DMS53 treated with DMSO at 0.1 percent for 48 hours (cell line): ENCODE data around the gene SLC6A3.
"Not testable (repeated sequence)": the region's sequence is repeated elsewhere in the genome, so short reads cannot be mapped to it uniquely, and the experiment has no call there.

Experiments used
- DNase-seq: peaks from one replicate; lab custom pipeline; 2025; ENCODE audit not compliant: unreplicated experiment; lab: John Stamatoyannopoulos, UW

Gene SLC6A3

GRCh38 chr5:1422522-1422921 is 22.7 kb downstream of the SLC6A3 start:
- not testable (repeated sequence) for DNase-seq

DNA sequence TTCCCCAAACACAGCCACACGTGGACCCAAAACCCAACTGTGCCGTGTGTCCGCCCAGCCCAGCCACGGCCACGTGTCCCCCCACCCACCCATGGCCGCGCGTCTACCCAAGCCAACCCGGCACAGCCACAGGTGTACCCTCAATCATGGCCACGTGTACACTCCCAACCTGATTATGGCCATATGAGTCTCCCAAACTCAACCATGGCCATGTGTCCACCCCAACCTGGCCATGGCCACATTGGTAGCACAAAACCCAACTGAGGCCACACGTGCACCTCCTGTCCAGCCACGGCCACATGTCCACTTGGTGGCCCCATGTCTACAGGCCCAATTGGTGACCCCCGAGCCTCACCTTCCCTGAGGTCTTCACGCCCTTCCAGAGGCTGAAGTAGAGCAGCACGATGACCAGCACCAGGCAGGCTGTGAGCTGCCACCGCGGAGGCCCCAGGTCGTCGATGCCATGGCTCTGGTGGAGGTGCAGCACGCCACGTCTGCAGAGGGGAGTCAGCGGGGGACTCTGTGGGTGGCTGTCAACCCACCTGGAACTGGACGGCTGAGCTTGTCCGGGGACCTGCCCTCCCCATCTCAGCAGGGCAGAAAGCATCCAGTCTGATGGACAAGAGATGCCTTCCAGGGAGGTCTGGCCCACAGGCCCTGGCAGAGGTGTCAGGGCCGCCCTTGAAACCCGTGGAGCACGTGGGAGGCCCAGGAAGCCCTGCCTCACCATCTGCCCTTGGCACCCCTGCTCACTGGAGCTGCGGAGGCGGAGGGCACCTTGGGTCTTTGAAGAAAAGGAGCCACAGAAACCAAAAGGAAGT is 23.5 kb downstream of the SLC6A3 start:
- DNase-seq = no peak

DNA sequence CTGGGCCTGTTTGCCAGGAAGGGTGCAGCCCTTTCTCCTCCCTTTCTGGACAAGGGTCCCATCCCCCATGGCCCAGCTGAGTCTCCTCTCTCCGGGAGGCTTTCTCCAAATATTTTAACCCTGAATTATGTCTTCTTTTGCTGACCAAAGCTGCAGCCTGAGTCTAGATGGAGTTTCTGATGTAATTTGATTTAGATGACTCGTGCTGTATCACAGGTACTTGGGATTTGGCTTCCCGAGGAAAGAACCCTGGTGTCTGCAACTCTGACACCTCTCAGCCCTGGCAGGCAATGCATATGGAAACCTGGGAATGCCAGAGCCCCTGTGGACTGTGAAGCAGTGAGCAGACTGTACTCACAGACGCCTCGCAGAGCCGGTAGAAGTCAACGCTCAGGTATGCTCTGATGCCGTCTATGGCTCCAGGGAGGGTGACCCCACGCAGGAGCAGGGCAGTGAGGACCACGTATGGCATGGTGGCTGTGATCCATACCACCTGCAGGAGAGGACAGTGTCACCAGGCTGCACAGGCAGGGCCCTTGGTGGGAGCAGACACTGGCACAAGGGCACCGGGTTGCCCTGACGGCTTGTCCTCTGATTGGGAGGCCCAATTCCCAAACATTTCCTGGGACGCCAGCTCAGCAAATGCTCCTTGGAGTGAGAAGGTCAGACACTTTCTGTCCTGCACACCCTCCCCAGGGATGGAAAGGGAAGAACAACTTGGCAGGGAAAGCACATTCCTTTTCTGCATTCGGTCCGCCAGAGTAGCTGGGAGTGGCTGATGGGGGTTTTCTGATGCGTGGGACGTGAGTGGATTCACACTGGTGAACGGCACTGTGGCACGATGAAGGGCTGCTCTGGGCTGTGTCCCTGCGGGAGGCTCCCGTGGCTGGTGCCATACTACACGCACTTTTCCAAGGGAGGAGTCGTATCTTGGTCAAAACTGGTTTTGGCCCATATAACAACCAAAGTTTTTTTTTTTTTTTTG is 24.7 kb downstream of the SLC6A3 start:
- DNase-seq = no peak

- DNase-seq = no peak
These were observed 25.6 kb downstream of the SLC6A3 start for GRCh38 chr5:1419476-1420210.

DNA sequence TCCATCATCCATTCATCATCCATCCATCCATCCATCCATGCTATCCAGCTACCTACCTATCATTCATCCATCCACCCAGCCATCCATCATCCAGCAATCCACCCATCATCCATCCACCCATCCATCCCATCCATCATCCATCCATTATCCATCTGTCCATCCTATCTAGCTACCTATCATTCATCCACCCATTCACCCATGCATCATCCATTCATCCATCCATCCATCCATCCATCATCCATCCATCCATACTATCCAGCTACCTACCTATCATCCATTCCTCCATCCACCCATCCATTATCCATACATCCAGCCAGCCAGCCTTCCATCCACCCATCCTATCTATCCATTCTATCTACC is 26.3 kb downstream of the SLC6A3 start:
- no peak for DNase-seq

DNA sequence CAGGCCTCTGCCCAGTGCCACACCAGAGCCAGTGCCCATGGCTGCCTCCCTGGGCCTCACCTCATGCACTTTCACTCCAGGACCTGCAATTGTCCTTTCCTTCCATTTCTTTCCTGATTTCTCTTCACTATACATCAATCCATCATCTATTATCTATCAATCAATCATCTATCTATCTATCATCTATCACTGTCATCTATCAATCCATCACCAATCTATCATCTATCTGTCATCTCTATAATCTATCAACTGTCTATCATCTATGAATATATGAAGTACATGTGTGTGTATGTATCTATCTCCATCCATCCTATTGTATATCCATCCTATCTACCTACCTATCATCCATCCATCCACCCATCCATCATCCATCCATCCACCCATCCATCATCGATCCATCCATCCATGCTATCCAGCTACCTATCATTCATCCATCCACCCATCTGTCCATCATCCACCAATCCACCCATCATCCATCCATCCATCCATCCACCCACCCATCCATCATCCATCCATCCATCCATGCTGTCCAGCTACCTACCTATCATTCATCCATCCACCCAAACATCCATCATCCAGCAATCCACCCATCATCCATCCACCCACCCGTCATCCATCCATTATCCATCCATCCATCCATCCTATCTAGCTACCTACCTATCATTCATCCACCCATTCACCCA is 26.9 kb downstream of the SLC6A3 start:
- no peak for DNase-seq

- no peak for DNase-seq
These were observed 27.5 kb downstream of the SLC6A3 start for GRCh38 chr5:1417586-1418225.

GRCh38 chr5:1416856-1417469 is 28.3 kb downstream of the SLC6A3 start:
- no peak for DNase-seq

DNA sequence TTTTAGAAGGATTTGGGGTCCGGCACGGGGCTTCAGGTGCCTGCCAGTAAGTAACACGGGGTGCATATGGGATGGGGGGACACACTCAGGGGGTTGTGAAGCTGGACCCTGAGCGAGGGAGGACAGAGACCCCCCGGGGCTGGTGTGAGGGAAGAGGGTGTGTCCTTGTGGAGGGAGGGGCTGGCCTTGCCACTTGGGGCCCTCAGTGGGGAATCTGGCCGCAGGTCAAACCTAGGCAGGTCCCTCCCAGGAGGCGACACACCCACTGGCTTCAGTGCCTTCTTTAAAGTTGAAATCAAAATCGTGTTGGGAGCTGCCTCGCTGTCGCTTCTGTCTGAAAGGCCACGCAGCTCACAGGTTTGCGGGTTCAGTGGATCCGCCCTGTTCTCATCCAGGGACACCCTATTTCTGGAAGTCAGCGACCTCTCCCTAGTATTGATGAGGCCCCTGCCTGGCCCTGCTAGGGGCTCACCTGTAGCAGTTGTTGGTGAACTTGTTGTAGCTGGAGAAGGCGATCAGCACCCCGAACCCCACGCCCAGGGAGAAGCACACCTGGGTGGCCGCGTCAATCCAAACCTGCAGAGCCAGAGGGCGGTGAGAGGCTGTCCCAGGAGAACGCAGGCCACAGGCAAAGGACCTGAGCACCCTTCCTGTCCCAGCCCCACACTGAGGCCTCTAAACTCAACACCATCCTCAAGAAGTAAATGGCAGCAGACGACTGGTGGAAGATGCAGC is 29.4 kb downstream of the SLC6A3 start:
- no peak for DNase-seq

DNA sequence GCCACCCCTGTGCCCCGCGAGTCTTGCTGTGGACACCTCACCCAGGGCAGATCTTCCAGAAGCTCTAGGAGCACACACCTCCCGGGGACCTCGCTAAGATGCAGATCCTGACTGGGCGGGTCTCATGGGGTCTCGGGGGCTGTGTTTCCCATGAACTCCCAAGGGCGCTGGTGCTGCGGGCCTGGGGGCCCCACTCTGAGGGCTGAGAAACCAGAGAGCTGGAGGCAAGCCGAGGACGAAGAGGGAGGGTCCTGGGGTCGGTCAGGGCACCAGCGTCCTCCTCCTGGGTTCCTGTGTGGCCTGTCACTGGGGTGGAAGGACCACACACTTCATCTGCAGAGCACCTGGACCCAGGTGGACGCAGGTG is 30.2 kb downstream of the SLC6A3 start:
- DNase-seq = no peak

DNA sequence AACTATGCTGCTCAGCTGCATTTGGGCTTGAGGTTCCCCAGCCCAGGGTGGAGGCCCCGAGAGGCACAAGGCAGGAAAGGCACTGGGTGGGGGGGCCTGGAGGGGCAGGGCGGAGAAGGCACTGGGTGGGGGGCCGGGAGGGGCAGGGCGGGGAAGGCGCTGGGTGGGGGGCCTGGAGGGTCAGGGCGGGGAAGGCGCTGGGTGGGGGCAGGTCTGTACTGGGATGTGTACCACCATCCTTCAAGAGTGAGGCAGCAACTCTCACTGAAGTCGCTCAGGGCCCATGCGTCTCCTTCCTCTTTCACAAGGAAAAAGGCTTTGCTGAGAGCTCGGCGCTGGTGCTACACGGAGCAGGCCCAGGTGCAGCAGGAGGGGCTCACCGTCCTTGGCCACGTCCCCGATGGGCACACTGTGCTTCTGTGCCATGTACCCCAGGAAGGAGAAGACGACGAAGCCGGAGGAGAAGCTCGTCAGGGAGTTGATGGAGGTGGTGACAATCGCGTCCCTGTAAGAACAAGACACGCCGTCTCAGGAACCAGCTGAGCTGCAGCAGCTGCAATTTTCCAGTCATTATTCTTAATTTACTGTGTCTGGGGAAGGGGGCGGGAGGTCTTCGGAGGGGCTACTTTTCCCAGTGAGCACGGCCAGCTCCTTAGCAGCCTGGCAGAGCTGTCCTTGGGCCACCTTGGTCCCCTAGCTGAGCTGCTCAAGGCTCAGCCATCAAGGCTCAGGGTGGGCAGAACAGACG is 30.8 kb downstream of the SLC6A3 start:
- DNase-seq = no peak

DNA sequence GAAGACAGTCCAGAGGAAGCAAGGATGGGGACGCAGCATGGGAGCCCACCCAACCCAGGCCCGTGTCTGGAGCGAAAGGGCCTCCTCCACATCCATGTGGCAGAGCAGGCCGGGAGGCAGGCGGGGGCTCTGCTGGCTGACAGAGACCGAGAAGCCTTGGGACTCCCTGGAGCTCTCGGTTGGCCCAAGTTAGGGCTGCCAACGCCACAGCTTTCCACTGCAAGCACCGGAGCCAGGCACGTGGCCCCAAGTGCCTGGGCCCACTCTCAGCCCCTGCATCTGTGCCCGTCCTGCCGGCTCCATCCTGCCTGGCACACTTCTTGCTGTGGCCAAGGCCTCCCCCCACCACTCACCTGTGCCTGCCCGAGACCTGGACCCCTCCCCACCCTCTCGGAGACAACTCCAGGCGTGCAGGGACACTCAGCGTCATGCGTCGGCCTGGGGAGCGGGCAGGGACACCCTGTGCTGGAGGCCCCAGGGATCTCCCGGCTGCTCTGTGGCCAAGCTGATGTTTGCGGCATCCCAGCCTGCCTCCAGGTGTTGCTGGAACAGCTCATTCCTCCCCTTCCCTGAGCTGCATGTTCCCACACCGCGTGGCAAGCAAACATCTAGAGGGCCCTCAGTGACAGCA is 31.5 kb downstream of the SLC6A3 start:
- DNase-seq = no peak

DNA sequence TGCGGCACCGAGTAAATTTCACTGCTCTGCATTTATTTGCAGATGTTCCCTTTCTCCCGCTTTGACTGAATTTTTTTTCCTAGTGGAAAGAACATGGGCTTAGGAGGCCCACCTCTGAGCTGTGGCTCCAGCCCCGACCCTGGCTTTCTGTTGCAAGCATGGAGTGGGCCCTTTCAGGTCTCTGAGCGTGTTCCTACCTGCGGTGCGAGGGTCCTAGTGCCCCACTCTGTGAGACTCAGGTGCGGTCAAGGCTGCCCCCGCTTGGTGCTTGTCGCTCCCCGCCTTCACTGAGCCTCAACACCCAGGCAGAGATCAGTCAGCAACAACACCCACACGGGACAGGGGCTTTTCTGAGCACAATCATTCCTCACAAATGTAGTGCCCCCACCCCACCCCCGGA is 32.0 kb downstream of the SLC6A3 start:
- no peak for DNase-seq

DNA sequence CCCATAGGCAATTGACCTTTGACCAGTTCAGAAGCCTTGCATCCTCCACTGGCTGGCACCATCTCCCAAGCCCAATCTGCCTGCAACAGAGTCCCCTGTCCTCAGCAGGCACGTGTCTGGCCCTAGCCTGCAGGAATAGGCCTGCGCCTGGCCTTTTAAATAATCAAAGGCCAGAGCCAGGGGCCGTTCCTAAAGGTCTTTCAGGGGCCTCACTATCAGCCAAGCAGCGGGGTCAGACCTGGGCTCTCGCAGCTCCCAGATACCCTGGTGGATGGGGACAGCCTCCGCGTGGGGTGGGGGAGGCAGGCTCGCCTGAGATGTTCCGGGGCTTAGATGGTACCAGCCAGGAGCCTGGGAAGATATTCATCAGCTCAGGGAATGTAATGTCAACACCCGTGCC is 32.6 kb downstream of the SLC6A3 start:
- DNase-seq = no peak

GRCh38 chr5:1412163-1412562 is 33.1 kb downstream of the SLC6A3 start:
- DNase-seq = no peak

- no peak for DNase-seq
These were observed 34.1 kb downstream of the SLC6A3 start for GRCh38 chr5:1411099-1411498.

DNA sequence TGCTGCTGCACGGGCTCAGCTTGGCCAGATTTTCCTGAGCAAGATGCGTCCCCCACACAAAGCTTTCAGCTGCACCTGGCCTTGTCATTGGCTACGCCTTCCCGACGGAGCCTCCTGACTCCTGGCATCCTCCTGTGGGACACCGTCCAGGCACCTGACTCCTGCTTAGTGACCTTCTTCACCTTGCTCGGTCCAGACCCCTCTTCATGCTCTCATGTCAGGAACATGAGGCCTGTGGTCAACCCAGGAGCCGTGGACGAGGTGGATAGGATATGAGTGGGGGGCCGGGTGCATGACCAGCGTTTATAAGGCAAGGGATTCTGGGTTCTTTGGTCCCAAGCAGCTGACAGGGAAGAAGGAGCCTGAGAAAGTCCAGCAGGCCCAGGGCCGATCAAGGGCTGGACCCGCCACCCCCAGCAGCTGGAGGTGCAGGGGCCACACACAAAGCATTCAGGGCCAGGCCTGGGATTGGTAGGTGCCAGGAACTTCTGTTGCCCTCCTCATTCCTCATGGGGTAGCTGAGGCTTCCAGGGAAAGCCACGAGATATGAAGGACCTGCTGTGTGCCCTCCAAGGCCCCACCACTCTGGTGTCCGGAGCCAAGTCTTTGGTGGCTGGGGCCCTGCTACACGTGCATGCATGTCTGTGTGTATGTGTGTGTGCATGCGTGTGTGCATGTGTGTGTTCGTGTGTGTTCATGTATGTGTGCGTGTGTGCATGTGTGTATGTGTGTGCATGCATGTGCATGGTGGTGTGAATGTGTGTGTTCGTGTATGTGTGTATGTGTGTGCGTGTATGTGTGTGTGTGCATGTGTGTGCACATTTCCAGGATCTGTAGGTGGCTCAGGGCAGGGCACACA is 34.9 kb downstream of the SLC6A3 start:
- DNase-seq = no peak
